ENCODE measurements around the gene HLA-DQA2. TPM values are rescaled to one million over a fixed set of nuclear protein-coding genes. Genes with fewer than 3 reads are reported as not detected.
"Not testable (repeated sequence)": the region's sequence is repeated elsewhere in the genome, so short reads cannot be mapped to it uniquely, and the experiment has no call there.

The HLA-DQA2 gene
- 0.42 TPM for polyA plus RNA-seq (2012; ENCODE audit: missing spikeins)

DNA sequence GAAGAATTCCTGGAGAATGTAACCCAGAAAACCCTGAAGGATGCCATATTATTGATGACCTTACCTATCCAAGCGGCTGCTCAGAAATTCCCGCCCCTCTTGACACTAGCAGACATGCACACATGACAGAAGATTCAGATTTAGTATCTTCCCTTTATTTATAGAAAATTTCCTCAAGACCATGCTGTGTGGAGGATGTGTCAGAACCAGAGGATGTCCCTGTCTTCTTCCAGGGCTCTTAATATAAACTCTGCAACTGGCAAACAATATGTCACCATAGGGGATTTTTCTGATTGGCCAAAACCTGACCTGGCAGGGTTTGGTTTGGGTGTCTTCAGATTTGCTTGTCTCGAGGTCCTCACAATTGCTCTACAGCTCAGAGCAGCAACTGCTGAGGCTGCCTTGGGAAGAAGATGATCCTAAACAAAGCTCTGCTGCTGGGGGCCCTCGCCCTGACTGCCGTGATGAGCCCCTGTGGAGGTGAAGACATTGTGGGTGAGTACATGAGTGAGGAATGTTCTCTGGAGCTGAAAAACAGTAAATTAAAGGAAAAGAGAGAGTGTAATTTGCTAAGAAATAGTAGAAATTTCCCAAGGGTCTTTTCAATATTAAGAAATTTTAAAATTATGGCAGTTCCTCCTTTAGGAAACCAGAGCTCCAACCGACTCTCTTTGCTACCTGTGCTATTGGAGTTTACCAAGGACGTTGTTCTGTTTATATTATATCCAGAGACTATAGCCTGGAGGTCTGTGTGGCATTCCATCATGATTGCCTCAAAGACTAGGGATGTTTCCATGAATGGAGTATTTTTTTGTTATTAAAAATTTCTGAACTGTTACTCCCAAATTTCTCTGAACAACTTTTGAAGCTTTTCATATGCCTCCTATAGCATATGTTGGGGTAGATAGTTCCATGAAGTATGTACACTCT lies at the start of gene HLA-DQA2:
Gene HLA-DQA2, plus strand, starts transcription at position 361 of the 930 bp plus-strand sequence. Its CDS starts 53 bp downstream, at position 414.
- DNase-seq (ENCODE audit: insufficient read length), result no peak
- TF ChIP-seq TAF1 (IDR thresholded peaks at IDR 0.05; ENCODE audit: borderline replicate concordance, low read depth, low read length), result no peak
- TF ChIP-seq POLR2A (IDR thresholded peaks at IDR 0.05; ENCODE audit: low read depth, low read length), result no peak
- no peak for TF ChIP-seq POLR2AphosphoS5 (IDR thresholded peaks at IDR 0.05; ENCODE audit: low read depth, low read length)
- FAIRE-seq, result no peak

DNA sequence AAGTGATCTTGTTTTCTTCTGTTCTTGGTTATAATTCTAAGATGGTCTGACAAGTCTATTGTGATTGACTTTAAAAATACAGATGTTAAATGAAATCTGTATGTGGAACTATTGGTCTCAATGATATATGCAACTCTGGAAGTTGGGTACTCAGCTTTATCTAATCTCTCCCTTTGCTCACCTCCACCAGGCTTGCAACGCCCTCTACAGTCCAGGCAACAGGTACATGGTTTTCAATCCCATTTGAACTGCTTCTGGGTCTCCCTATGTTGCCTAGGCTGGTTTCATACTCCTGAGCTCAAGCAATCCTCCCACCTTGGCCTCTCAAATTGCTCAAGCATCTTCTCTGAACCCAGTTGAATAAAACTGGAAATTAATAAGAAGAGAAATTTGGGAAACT lies 49.2 kb upstream of the HLA-DQA2 start:
- no peak for DNase-seq (ENCODE audit: insufficient read length)
- peak; percentile 93 for FAIRE-seq

DNA sequence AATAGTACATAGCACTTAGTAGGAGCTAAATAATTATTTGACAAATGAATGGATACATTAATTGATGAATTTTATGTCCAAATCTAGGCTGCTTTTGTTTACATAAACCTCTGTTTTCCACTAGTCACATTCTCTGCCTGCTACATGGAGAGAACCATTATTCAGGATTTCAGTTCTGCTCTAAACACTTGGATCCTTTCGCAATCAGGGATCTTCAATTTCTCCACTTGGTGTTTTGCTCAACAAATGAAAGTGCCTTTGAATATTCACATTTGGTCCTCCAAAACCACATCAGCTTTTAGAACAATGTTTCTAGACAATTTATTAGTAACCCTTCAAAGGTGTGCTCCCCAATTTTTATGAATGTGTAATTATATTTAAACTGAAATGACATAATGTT lies 44.2 kb upstream of the HLA-DQA2 start:
- FAIRE-seq, result no peak
- no peak for DNase-seq (ENCODE audit: insufficient read length)
- TF ChIP-seq TAF1 (IDR thresholded peaks at IDR 0.05; ENCODE audit: borderline replicate concordance, low read depth, low read length) (no peak), POLR2AphosphoS5 (IDR thresholded peaks at IDR 0.05; ENCODE audit: low read depth, low read length) (no peak), POLR2A (IDR thresholded peaks at IDR 0.05; ENCODE audit: low read depth, low read length) (no peak)

More for the DNA sequence above, 49.2 kb upstream of the HLA-DQA2 start:
- no peak for TF ChIP-seq TAF1 (IDR thresholded peaks at IDR 0.05; ENCODE audit: borderline replicate concordance, low read depth, low read length)
- no peak for TF ChIP-seq POLR2A (IDR thresholded peaks at IDR 0.05; ENCODE audit: low read depth, low read length)
- no peak for TF ChIP-seq POLR2AphosphoS5 (IDR thresholded peaks at IDR 0.05; ENCODE audit: low read depth, low read length)

DNA sequence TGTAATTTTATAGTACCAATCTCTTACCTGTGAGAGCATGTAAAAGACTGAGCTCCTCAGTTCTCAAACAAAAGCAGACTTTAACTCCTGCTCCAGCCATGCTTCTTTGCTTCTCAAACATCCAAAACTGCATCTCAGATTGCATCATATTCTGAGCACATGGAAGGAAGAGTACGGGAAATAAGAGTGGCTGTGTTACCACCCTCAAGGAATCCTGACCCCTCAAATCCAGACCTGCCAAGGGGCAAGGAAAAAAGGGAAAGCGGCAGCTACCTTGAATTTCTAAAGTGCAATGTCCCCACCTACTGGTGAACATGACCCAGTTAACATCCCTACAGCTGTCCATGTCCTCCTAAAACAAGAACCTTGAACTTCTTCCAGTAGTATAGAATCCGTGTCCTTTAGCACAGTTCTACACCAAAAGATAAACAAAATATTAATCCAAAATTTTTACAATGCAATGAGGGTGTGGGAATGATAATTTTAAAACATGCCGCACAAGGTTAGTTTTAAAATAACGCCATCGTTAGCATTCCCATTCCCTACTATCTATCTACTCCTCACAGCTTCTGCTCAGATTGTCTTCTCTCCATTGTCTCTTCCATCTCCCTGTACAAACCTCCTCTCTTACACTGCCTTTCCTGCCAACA lies 40.7 kb upstream of the HLA-DQA2 start:
- FAIRE-seq, result peak; percentile 96
- DNase-seq (ENCODE audit: insufficient read length), result no peak
- TF ChIP-seq POLR2A (IDR thresholded peaks at IDR 0.05; ENCODE audit: low read depth, low read length) (no peak), TAF1 (IDR thresholded peaks at IDR 0.05; ENCODE audit: borderline replicate concordance, low read depth, low read length) (no peak), POLR2AphosphoS5 (IDR thresholded peaks at IDR 0.05; ENCODE audit: low read depth, low read length) (no peak)

DNA sequence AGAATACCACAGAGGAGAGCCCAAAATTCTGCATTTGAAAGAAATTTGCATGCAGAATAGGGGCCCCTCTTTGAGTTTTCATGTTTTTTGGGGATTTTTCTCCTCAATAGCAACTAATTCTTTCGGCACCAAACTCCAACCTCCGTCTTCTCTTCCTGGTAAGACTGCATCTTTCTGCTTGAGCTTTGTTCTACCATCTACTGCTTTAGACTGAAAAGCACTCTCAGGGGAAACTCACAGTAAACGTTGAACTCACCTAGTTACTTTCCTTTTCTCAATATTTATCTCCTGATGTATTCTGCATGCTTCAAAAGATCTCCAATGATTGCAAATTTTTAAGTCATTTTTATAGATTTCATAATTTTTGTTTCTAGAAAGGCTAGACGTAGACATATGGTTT lies 37.8 kb upstream of the HLA-DQA2 start:
- FAIRE-seq (peak; percentile 58), DNase-seq (ENCODE audit: insufficient read length) (no peak)
- TF ChIP-seq TAF1 (IDR thresholded peaks at IDR 0.05; ENCODE audit: borderline replicate concordance, low read depth, low read length) (no peak), POLR2AphosphoS5 (IDR thresholded peaks at IDR 0.05; ENCODE audit: low read depth, low read length) (no peak), POLR2A (IDR thresholded peaks at IDR 0.05; ENCODE audit: low read depth, low read length) (no peak)

DNA sequence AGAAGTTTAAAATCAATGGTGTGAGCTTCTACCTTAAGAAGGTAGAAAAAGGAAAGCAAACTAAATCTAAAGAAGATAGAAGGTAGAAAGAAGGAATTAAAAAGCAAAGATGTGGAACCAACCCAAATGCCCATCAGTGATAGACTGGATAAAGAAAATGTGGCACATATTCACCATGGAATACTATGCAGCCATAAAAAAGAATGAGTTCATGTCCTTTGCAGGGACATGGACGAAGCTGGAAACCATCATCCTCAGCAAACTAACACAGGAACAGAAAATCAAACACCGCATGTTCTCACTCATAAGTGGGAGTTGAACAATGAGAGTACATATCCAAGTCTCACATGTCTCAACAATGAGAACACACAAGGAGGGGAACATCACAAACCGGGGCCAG lies 36.0 kb upstream of the HLA-DQA2 start:
- not testable (repeated sequence) for FAIRE-seq; DNase-seq (ENCODE audit: insufficient read length)

DNA sequence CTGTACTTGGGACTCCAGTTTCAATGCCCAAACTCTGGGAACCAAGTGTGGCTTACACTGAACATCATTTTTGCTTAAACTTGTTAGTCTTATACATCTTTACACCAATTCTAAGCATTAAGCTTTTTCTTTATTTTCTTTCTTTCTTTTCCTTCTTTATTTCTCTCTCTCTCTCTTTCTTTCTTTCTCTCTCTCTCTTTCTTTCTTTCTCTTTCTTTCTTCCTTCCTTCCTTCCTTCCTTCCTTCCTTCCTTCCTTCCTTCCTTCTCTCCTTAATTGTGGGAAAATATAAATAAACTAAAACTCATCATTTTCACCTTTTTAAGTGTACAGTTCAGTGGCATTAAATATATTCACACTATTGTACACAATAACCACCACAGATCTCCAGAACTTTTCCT lies 31.6 kb upstream of the HLA-DQA2 start:
- DNase-seq (ENCODE audit: insufficient read length) (no peak), FAIRE-seq (no peak)
- TF ChIP-seq POLR2A (IDR thresholded peaks at IDR 0.05; ENCODE audit: low read depth, low read length), result no peak
- no peak for TF ChIP-seq POLR2AphosphoS5 (IDR thresholded peaks at IDR 0.05; ENCODE audit: low read depth, low read length)
- TF ChIP-seq TAF1 (IDR thresholded peaks at IDR 0.05; ENCODE audit: borderline replicate concordance, low read depth, low read length), result no peak

DNA sequence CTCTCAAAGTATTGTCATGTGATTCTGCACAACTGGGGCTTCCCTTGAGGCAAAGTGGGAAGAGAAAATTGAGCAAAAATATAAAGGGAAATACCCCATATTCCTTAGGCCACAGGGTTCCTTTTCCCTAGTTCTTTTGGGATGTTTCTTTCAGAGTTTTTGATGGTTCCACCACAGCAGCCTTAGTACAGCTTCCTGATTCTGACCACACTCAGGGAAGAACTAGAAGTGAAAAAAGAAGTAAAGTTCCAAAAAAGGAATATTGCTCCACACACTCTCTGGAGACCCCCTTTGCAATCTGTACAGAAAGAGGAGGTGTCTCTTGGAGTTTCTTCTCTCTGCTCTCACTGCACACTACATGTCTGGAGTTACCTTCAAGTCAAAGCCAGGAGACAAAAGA lies 27.9 kb upstream of the HLA-DQA2 start:
- FAIRE-seq (no peak), DNase-seq (ENCODE audit: insufficient read length) (no peak)
- TF ChIP-seq TAF1 (IDR thresholded peaks at IDR 0.05; ENCODE audit: borderline replicate concordance, low read depth, low read length) (no peak), POLR2AphosphoS5 (IDR thresholded peaks at IDR 0.05; ENCODE audit: low read depth, low read length) (no peak), POLR2A (IDR thresholded peaks at IDR 0.05; ENCODE audit: low read depth, low read length) (no peak)

DNA sequence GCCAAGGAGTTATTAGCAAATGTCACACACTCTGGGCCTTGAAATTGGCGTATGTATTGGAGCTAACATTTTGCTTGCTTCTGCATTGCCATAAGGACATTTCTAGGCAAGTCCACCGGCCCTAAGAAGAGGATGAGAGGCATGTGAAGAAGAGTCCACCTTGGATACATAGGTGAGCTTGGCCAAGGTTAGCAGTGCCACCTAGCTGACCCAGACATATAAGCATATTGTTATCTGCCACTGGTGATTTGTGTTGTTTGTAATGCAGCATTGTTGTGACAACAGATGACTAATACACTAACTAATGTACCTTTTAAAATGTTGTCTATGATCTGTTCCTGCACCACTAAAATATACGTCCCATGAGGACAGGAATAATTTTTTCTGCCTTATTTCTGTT lies 24.8 kb upstream of the HLA-DQA2 start:
- no peak for FAIRE-seq
- TF ChIP-seq POLR2AphosphoS5 (IDR thresholded peaks at IDR 0.05; ENCODE audit: low read depth, low read length) (no peak), TAF1 (IDR thresholded peaks at IDR 0.05; ENCODE audit: borderline replicate concordance, low read depth, low read length) (no peak)

DNA sequence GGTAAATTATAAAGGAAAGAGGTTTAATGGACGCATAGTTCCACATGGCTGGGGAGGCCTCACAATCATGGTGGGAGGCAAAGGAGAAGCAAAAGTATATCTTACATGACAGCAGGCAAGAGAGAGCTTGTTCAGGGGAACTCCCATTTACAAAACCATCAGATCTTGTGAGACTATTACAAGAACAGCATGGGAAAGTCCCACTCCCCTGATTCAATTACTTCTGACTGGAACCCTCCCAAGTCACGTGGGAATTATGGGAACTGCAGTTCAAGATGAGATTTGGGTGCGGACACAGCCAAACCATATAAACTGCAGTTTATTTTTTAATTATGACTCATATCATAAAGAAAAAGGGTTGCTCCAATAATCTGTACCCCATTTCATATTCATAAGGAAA lies 22.3 kb upstream of the HLA-DQA2 start:
- DNase-seq (ENCODE audit: insufficient read length), result no peak
- TF ChIP-seq TAF1 (IDR thresholded peaks at IDR 0.05; ENCODE audit: borderline replicate concordance, low read depth, low read length) (no peak), POLR2AphosphoS5 (IDR thresholded peaks at IDR 0.05; ENCODE audit: low read depth, low read length) (no peak), POLR2A (IDR thresholded peaks at IDR 0.05; ENCODE audit: low read depth, low read length) (no peak)
- no peak for FAIRE-seq

More for the DNA sequence above, 24.8 kb upstream of the HLA-DQA2 start:
- DNase-seq (ENCODE audit: insufficient read length), result no peak

DNA sequence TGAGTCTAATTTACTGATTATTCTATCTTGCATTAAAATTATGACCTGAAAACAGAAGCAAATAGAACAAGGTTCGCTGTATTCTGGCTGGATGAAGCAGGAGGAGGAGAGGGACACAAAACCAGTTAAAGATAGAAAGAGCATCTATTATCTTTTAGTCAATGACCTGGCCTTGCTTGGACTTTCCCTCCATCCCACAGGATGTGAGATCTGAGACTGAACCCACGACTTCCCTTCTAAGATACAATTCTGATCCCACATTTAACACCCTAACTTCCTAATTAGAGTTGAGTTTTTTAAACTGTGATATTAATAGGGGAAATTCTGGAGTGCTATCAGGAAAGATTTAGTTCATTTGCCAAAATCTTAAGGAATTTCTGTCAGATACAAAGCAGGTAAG lies 3.1 kb upstream of the HLA-DQA2 start:
- no peak for FAIRE-seq
- TF ChIP-seq TAF1 (IDR thresholded peaks at IDR 0.05; ENCODE audit: borderline replicate concordance, low read depth, low read length) (no peak), POLR2AphosphoS5 (IDR thresholded peaks at IDR 0.05; ENCODE audit: low read depth, low read length) (no peak), POLR2A (IDR thresholded peaks at IDR 0.05; ENCODE audit: low read depth, low read length) (no peak)
- DNase-seq (ENCODE audit: insufficient read length), result no peak

DNA sequence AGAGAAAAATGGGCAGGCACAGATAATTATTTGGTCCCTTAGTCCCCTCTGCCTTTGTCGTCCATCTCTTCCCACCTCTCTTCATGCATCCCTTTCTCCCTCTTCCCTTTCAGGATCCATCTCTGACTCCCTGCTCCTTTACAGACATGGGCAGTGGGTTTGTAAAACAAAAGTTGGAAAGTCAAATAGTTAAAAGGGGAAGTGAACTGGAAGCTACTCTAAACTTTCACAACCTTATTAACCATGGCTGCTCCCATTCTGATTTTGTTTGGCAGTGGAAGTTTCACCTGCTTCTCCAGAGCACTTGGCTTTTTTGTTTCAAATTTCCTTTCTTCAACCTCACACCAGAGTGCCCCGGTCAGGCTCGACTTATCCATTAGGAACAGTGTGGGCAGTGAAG lies 1.2 kb downstream of the HLA-DQA2 start:
- FAIRE-seq (no peak), DNase-seq (ENCODE audit: insufficient read length) (no peak)
- TF ChIP-seq POLR2AphosphoS5 (IDR thresholded peaks at IDR 0.05; ENCODE audit: low read depth, low read length), result no peak
- TF ChIP-seq POLR2A (IDR thresholded peaks at IDR 0.05; ENCODE audit: low read depth, low read length), result no peak
- no peak for TF ChIP-seq TAF1 (IDR thresholded peaks at IDR 0.05; ENCODE audit: borderline replicate concordance, low read depth, low read length)

All from GM12892 (cell line).